DMS114 treated with DMSO at 0.1 percent for 48 hours (cell line): ENCODE results near the gene LRFN2.

ENCODE experiments used
- DNase-seq: peaks from one replicate; lab custom pipeline; 2025; ENCODE audit not compliant: unreplicated experiment; lab: John Stamatoyannopoulos, UW

Gene LRFN2

GRCh38 chr6:40408786-40409542, 178.2 kb downstream of the LRFN2 start:
- DNase-seq: no peak

DNA sequence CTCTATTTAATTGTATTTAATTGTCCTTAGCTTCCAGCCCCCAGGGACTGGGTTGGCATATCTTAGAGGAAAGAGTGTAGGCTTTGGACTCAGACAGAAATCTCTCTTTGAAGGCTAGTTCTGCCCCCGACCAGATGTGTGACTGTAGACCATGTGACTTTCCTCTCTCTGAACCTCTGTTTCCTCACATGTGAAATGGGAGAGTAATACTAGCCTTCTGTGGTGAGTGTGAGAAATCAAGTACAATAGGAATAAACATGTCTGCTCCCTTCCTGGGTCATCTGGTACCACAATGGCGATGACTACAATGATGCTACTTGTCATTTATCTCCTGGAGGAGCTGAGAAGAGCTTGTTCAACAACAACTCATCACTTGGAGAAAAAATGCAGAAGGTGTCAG, 179.9 kb downstream of the LRFN2 start:
- DNase-seq: no peak

GRCh38 chr6:40406175-40406574, 181.0 kb downstream of the LRFN2 start:
- DNase-seq: no peak

- DNase-seq: no peak
Measured at GRCh38 chr6:40400738-40401137, 186.4 kb downstream of the LRFN2 start.

DNA sequence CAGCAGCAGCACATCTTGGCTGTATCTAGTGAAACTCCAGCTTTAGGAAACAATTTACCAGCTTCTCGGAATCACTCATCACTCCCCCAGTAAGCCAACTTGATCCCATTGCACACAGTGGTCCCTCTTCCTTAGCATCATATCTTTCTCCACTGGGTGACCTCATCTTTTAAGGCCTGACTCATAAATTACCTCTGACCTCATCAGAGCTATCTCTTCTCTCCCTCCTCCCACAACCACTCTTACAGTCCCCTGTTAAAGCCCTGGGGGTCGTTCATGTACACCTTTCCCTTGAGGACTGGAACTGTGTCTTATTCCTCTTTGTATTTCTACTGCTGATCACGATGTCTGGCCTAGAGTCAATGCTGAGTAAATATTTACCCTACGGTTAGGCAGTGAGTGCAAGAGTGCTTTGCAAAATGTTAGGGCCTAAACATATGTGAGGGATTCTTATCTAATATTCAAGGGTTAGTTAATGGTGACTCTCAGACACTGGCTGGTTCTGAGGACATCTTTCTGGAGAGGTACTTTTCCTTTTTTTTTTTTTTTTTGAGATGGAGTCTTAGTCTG, 187.2 kb downstream of the LRFN2 start:
- no peak for DNase-seq

DNA sequence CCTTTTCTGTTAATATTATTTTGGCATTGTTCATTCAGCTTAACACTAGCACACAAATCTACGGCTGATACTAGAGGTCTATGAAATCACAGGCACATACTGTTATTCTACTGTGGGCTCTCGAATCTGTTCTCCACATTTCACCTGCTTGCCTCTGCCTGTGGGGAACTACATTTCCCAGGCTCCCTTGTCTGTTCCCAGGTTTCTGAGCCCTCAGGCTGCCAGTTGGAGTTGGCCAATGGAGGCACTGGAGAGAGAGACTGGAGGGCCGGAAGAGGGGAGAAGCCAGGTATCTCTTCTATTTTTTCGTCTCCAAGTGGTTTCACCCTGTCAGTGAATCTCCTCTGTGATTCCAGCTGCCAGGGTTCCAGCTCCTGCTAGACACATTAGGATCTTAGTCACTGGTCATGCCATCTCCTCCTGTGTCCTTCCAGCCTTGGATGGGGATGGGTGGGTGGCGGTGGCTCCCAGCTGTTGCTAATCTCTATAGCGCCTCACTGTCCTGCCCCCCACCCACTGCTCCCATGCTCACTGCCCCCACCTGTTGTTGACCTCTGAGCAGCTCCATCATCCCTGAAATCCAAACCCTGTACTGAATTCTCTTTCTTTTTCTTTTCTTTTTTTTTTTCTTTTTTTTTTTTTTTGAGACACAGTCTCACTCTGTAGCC, 188.2 kb downstream of the LRFN2 start:
- DNase-seq: no peak

DNA sequence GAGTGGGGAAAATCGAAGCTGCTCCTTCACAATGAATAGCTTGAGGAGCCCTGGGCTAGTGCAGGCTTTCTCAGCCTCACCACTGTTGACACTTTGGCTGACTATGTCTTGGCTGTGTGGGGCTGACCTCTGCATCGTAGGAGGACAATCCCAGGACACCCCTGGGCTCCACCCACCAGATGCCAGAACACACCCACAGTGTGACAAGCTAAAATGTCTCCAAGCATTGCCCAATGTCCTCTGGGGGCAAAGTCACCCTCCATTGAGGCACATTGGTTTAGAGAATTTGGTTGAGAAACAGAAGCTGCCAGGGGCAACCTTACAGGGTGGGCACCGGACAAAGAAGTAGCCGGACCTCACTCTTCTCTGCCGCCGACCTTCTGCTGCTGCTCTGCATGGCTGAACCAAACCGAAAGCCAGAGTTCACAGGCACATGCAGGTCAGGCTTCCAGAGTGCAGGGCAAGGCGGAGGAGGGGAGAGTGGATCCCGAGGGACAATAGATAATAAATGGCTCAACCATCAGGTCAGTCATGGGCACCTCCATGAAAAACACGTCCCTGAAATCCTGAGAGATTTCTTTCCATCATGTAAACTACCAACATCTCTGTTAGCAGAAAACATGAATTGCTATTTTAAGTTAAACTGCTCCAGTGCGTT, 189.0 kb downstream of the LRFN2 start:
- no peak for DNase-seq

GRCh38 chr6:40397287-40398033, 189.7 kb downstream of the LRFN2 start:
- no peak for DNase-seq

DNA sequence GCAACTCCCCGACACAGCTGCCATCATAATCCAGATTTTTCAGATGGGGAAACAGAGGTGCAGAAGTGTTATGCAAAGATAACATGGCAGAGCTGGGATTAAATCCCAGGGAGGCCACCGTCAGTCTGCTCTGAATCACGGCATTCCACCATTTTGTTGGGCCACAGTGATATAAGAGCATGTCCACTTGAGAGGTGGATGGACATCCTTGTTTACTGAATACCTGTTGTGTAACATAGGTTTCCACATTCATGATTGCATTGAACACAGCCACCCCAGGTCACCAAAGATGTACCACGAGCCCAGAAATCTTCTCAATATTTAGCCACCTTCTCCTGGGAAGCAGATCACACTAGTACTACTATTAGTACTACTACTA, 191.5 kb downstream of the LRFN2 start:
- DNase-seq: no peak

GRCh38 chr6:40395066-40395697, 192.0 kb downstream of the LRFN2 start:
- no peak for DNase-seq

DNA sequence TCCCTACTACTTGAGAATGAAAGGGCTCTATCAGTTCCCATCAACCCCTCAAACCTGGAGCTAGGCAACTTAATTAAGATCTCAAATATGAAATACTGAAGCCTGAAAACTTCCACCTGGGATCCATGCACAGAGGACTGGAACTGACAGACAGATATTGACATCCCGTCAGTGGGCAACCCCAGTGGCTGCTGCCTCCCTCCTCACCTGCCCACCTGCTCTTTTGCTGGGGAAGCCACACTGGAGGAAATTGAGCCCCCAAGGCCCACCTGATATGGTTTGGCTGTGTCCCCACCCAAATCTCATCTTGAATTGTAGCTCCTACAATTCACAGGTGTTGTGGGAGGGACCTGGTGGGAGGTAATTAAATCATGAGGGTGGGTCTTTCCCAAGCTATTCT, 192.8 kb downstream of the LRFN2 start:
- DNase-seq: no peak

DNA sequence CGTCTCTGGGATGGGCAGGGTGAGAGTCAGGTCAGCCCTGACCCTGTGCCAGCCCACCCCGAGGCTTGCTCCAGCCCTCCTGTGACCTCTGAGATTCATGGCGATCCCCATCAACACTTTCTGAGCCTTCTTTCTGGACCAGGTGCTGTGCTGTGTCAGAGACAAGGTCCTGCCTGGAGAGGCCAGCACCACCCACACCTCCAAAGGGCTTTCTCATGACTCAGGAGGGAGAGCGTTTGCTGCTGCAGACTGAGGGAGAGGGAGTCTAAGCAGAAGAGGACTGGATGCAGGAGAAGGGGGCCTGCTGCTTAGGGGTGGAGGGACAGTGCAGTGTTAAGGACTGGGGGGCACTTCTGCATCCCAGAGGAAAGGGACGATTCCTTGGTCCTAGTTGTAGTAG, 193.5 kb downstream of the LRFN2 start:
- no peak for DNase-seq

- no peak for DNase-seq
Measured at GRCh38 chr6:40392589-40392988, 194.6 kb downstream of the LRFN2 start.

DNA sequence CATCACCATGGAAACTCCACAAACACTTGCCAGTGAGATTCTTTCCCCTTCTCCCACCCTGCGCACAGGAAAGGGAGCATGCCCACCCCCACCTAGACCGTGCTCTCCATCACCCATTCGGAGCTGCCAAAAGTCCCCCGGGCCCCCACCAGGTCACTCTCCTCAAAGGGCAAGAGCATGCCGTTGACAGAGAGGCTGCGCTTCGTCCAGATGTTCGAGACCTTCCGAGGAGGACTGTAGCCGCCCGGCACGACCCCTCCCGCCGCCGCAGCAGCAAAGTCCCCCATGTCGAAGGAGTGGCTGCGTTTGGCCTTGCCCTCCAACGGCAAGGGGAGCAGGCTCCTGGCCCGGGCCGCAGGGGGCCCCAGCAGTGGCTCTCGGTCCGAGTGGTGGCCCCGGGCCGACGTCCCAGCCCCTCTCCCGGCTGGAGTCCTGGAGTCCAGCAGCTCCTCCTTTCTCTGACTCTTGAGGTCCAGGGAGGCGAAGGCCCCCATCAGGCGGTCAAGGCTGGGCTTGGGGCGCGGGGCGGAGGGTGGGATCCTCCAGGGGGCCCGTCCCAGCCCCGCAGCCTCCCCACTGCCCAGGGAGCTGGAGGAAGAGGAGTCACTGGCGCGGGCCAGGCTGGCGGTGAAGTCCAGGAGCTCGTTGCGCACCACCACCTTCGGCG, 195.2 kb downstream of the LRFN2 start:
- no peak for DNase-seq

GRCh38 chr6:40391086-40391485, 196.1 kb downstream of the LRFN2 start:
- DNase-seq: no peak

DNA sequence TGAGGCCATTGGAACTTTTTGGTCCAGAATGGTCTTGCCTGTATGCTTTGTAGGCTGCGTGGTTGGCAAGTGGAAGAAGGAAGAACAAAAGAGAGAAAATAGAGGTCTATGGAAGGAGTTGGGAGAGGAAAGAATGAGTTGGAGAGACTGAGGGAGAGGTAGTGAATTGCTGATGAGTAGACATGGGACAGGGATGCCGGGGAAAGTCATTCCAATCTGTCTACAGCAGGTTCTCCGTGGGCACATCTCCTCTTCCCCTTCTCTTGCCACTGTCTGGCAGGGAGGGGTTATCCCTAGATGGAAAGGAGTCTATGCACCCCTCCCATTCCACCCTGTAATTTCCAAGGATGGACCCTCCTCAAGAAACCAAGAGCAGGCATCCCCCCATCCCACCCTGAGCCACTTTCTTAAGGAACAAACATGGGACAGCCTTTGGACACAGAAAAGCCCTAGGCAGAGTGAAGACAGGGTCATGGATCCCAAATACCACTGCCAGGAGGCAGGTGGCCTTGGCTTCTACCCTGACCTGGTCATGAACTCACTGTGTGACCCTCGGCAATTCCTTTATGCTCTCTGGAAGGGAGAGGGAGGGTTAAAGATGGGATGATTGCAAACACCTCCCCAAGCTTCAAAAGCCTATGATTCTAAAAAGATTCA, 196.9 kb downstream of the LRFN2 start:
- no peak for DNase-seq

DNA sequence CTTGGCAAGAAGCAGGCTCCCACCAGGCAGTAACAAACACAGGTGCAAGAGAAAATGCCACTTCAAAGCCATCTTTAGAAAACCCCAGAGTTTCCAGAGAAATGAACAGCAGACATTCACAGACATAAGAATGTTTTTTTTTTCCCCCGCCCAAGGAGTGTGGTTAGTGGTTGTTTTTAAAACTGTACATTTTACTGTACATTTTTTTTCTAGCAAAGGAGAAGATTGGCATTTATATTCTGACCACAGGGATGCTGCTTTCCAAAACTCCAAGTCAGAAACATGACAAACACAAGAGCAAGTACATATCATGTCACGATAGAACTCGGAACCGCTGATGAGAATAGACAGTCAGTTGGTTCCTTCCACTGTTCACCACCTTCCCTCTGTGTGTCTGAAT, 197.9 kb downstream of the LRFN2 start:
- no peak for DNase-seq

DNA sequence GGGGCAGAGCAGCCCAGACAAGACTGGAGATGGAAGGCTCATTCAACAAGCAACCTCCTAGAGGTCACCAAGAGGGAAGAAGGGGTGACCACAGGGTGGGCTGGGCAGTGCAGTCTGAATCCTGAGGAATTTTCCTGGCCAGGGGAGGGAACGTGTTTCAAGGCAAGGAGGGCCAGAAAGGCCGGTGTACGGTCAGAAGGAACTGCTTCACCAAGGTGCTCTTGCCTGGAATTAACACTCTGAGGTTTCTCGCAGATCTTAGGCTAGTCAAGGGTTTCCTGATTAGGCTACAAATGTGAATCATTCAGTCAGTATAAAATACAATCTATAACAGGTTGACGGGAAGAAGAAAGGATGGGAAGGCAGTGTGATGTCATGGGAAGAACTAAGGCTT, 199.3 kb downstream of the LRFN2 start:
- DNase-seq: no peak

DNA sequence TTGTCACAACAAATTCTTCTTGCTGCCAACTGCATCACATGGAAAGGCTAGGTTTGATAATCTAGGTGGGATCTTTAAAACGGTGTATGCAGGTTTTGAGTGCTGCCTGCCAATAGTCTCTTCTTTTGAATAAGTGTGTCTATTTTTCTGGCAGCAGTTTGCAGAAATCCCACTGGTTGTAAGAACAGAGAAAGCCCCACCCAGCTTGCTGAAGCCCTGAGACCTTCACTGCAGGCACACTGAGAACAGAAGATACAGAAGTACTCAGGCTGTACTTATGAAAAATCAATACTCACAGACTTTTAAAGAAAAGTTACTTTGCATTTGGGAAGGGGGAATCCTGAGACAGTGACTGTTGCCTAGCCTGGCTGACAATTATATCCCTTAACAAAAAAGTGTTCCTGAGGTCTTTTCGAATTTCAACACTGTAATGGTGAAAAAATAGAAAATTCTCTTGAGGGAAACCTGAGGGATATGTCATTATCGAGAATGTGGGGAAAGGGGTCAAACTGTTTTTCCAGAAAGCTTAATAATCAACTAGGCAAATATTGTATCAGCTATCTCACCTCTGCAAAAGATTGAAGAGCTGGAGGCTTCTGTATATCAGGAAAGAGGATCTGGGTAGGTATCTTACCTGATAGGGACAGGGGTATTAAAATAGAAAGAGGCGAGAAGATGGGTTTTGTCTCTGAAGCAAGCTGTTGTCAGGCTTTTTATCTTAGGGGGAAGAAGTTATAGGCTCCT, 199.9 kb downstream of the LRFN2 start:
- no peak for DNase-seq
